ENCODE data around the gene DAPK3.
"Not testable (repeated sequence)": the region's sequence is repeated elsewhere in the genome, so short reads cannot be mapped to it uniquely, and the experiment has no call there.

The DAPK3 gene

DNA sequence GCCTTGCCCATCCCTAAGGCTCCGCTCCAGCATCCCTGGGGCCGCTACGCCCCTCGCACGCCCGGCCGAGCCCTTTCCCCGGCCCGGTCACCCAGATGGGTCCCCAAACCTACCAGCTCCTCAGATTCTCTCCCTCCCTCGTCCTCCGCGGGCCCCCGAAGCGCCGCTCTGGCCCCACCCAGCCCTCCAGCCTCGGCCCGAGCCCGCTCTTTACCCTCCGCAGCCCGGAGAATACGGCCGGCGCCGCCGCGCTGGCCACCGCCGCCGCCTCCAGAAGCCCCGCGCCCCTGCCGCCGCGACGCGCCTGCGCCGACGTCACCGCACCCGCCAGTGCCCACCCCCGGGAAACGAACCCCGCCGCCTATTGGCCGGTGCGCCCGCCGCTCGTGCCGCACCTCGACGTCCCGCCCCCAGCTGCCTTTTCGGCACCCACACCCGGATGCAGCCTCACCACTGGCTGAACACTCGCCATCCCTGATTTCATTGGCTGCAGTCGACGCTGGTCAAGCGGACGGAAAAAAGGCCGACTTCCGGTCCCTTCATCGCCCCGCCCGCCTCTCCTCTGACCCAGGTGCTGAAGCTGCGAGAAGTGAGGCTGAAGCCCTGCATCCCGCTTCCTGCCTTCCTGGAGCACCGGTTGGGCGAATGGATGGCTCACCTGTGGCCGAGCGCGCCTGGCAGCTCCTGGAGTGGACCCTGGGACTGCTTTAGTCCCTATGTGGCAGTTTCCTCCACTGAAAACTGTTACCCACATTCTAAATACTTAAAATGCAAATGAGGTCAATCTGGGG is at the start of gene DAPK3:
DAPK3 (minus strand) TSS at position 292 of the 791 bp plus-strand sequence. CDS start 1,364 bp downstream, outside the sequence.
- FAIRE-seq = peak; percentile 50

DNA sequence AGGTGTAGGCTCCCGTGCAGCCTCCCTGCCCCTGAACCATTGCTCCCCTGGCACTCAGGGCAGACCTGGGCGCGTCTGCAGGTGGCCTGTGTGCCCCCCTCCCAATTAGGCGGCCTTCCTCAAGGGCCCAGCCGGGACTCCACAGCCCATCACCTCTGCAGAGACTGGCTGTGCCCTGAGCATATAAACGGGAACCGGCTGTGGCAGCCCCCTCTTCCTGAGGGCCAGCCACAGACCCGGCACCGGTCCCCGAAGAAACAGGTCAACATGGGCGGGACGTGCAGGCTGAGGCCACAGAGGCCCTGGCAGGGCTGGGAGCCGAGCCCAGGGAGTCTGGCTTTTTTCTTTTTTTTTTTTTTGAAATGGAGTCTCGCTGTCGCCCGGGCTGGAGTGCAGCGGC is 48.7 kb upstream of the DAPK3 start:
- FAIRE-seq = no peak

- FAIRE-seq = no peak
These were observed 48.0 kb upstream of the DAPK3 start for GRCh38 chr19:4018775-4019504.

DNA sequence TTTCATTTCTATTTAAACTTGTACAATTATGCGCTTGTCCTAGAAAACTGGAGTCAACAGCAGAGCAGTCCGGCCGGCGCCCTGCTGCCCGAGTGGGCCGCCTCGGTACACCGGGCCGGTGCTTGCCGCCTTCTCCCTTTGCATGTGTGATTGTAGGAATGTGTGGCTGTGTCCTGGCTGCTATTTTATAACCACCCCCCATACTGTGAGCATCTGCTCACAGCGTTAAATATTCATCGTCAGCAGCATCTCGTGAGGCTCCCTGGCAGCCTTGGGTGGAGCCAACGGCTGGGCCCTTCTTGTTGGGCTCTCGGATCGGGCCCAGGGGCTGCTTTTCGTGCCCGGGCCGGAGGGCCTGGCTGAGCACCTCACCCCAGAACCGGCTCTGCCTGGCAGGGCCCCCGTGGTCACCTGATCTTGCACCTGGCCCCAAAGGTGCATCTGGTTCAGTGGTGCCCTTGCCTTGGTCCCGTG is 47.3 kb upstream of the DAPK3 start:
- no peak for FAIRE-seq

- no peak for FAIRE-seq
These were observed 46.2 kb upstream of the DAPK3 start for GRCh38 chr19:4016903-4017638.

DNA sequence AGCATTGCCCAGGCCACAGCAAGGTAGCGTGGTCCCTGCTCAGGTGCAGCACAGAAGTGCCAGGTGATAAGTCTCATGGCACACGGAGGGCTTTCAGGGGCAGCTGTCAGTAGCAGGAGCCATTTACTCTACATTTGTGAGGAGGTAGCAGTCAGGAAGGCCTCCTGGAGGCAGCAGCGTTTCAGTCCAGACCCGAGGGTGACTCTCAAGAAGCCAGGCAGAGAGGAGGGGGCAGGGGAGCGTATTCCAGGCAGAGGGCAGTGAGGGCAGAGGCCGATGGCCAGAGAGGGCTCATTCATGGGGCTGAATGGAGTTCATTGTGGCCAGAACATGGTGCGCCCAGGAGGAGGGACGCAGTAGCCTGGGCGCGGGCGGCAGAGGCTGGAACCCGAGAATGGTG is 45.6 kb upstream of the DAPK3 start:
- FAIRE-seq = no peak

DNA sequence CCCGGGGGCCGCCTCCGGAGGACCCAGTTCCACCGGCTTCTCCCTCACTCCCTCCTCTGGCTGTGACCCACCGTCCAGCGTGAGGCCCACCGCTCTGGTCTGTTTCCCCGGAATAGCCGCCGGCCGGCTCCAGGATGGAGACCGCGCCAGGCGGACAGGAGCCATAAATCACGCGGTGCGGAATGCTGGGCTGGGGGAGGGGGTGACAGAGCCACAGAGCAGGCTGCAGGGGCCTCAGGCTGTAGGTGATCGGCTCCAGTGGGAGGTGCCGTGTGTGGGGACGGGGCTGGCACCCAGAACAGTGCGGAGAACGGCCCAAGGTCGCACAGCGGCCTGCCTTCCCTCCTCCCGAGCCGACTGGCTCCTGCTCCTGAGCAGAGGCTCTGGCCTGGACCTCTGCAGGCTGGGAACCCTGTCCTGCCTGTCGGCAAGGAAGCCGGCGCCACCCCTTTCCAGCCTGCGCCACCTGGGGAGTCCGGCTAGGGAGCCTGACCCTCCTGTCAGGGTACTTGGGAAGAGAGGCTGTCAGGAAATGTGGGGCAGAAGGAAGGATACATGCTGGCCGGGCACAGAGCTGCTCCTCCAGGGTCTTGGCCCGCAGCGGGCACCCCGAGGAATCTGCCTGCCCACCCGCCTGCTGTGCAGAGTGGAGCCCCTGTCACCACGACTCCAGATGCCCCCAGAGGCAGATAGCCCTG is 45.0 kb upstream of the DAPK3 start:
- no peak for FAIRE-seq

- no peak for FAIRE-seq
These were observed 43.9 kb upstream of the DAPK3 start for GRCh38 chr19:4014541-4015491.

- no peak for FAIRE-seq
These were observed 43.1 kb upstream of the DAPK3 start for GRCh38 chr19:4013886-4014540.

DNA sequence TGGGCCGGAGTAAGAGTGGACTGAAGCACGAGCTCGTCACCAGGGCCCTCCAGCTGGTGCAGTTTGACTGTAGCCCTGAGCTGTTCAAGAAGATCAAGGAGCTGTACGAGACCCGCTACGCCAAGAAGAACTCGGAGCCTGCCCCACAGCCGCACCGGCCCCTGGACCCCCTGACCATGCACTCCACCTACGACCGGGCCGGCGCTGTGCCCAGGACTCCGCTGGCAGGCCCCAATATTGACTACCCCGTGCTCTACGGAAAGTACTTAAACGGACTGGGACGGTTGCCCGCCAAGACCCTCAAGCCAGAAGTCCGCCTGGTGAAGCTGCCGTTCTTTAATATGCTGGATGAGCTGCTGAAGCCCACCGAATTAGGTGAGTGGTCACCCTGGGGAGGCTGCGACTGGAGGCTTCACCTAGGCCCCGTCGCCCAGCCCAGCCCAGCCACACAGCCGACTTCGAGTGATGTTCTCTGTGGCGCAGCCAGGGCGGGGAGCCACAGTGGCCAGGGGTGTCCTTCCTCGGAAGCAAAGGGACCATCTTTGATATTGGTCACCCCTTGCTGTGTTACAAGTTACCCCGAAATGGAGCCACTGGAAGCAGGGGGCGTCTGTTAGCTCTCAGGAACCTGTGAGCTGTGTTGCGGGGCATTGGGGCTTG is 42.2 kb upstream of the DAPK3 start:
- FAIRE-seq = no peak

- FAIRE-seq = no peak
These were observed 41.4 kb upstream of the DAPK3 start for GRCh38 chr19:4012092-4012974.

DNA sequence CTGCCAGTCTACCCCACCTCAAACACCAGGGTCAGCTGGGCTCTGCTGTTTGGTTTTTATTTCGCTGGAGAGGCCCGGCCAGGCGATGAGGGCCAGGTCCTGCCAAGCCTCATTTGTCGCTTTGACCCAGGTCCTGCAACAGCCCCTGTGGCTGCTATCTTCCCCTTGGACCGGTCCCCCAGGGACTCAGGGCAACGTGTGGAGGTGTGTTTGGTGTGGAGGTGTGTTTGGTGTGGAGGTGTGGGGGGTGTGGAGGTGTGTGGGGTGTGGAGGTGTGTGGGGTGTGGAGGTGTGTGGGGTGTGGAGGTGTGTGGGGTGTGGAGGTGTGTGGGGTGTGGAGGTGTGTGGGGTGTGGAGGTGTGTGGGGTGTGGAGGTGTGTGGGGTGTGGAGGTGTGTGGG is 40.5 kb upstream of the DAPK3 start:
- FAIRE-seq = not testable (repeated sequence)

DNA sequence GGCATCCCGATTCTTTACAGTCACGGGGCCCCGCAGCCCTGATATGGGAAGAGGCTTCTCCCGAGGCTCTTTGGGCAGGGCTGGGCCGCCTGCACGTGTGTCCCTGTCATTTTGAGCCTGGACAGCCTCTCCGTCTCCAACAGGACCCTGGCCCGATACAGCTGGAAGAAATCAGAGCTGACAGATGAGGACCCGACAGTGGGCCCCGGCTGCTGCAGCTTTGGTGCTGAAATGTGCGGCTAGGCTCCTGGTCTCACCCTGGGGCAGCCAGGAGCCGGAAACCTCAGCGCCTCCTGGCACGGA is 39.9 kb upstream of the DAPK3 start:
- no peak for FAIRE-seq

- FAIRE-seq = no peak
These were observed 39.3 kb upstream of the DAPK3 start for GRCh38 chr19:4009990-4010807.

GRCh38 chr19:4007836-4008539 is 37.1 kb upstream of the DAPK3 start:
- FAIRE-seq = no peak

- FAIRE-seq = no peak
These were observed 36.3 kb upstream of the DAPK3 start, which contains the start of gene PIAS4 for GRCh38 chr19:4007021-4007835. Gene PIAS4, plus strand, starts transcription at chr19:4007736. Its CDS starts 25 bp downstream, at chr19:4007761.

DNA sequence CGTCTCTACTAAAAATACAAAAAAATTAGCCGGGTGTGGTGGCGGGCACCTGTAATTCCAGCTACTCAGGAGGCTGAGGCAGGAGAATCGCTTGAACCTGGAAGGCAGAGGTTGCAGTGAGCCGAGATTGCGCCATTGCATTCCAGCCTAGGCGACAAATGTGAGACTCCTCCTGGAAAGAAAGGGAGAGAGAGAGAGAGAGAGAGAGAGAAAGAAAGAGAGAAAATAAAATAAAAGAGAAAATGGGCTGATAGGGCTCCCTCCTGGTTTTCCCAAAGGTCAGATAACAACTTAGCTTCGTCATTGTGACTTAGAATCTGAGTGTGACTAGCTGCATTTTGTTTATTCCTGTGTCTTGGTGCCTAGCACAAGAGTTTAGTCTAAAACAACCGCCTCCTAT is 34.5 kb upstream of the DAPK3 start:
- FAIRE-seq = not testable (repeated sequence)
